Measurements from ENCODE around the gene BHLHA15. TPM values are rescaled to one million over a fixed set of nuclear protein-coding genes. Genes with fewer than 3 reads are reported as not detected.

Gene BHLHA15
- total RNA-seq, 3 donors from 2014 or later: 0.59 to 2.3 TPM; not detected in 1

DNA sequence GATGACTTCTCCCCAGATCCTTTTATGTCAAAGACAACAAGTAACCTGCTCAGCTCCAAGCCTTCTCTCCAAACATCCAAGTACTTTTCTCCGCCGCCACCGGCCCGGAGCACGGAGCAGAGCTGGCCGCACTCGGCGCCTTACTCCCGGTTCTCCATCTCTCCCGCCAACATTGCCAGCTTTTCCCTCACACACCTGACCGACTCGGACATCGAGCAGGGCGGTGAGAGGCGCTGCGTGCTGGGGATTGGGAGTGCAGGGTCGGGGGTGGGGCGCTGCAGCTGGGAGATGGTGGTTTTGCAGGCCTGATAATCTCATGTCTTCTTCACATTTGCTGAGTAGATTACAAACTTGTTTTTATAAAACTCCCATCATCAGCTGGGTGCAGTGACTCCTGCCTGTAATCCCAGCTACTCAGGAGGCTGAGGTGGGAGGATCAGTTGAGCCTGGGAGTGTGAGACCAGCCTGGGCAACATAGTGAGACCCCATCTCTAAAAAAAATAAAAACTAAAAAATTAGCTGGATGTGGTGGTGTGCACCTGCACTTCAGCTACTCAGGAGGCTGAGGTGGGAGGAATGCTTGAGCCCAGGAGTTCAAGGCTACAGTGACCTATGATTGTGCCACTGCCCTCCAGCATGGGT lies 7.2 kb upstream of the BHLHA15 start:
- no peak for DNase-seq (ENCODE audit: low spot score in 2 of 2)
- TF ChIP-seq, protein P1, sequence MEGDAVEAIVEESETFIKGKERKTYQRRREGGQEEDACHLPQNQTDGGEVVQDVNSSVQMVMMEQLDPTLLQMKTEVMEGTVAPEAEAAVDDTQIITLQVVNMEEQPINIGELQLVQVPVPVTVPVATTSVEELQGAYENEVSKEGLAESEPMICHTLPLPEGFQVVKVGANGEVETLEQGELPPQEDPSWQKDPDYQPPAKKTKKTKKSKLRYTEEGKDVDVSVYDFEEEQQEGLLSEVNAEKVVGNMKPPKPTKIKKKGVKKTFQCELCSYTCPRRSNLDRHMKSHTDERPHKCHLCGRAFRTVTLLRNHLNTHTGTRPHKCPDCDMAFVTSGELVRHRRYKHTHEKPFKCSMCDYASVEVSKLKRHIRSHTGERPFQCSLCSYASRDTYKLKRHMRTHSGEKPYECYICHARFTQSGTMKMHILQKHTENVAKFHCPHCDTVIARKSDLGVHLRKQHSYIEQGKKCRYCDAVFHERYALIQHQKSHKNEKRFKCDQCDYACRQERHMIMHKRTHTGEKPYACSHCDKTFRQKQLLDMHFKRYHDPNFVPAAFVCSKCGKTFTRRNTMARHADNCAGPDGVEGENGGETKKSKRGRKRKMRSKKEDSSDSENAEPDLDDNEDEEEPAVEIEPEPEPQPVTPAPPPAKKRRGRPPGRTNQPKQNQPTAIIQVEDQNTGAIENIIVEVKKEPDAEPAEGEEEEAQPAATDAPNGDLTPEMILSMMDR (IDR thresholded peaks at IDR 0.05): no peak
- H3K27me3 ChIP-seq: no peaks in the 10 kb centered on the region
- H3K36me3 ChIP-seq: no peaks in the 10 kb centered on the region
- H3K9me3 ChIP-seq: peaks cover 0 to 4% of the 10 kb centered on the region in 2 donors
- H3K4me1 ChIP-seq: no peaks in the 10 kb centered on the region
- H3K4me3 ChIP-seq: no peak overlapping the region
- intact Hi-C loops (cut with DNase I; ENCODE audit: low total_unique reads): loop anchor here (5.0 kb wide), 1 partner anchor 1078 kb away; no protein-coding TSS in a partner anchor
- H3K27ac ChIP-seq: no peak overlapping the region

DNA sequence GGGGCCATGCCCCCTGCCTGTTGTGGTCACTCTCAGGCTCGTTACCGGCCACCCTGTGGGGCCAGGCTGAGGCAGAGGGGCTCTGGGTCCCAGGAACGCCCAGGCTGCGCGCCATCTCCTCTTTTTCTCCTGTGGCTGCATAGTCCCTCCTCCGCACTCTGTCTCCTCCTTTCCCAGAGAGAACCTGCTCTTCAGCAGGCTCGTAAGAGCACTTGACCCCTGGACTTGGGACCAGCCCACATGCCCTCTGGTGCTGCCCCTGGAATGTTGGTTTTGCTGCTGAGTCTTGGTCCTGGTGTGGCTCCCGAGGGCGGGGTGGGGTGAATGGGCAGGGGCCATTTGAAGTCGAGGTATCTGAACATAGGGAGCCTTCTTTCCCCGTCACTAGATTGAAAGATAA lies 6.6 kb upstream of the BHLHA15 start:
- no peaks in the 10 kb centered on the region for H3K27me3 ChIP-seq

DNA sequence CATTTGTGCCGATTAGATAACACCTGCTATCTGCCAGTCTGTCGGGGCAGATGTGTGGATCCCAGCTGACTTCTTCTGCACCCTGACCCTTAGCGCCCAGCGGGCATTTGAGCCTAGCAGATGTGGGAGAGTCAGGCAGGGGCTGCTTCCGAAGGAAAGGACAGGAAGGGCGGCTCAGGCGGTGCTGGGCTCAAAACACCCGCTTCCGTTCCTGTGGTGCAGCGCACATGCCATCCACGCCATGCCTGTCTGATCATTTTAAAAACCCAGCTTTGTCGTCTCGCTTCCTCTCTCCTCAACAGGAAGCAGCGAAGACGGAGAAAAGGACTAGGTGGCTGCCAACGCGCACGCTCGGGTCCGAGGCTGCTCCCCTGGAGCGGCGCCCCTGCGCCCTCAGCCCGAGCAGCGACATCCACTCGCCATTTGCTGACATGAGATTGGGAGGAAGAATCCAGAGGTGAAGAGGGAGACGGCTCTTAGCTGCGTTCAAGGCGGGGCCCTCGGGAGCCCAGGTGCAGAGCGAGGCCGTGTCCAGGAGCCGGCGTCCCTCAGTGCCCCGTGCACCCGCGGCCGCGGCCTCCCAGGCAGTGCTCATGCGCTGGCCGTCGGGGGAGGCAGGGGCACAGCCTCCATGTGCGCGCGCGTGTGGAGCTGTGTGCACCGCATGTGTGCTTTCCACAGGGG lies 5.9 kb upstream of the BHLHA15 start:
- Histone ChIP-seq H3K4me3 (no peak overlapping the region), H3K27ac (no peak overlapping the region), H3K9me3 (no peaks in the 10 kb centered on the region), H3K4me1 (no peaks in the 10 kb centered on the region), H3K36me3 (no peaks in the 10 kb centered on the region), H3K27me3 (no peaks in the 10 kb centered on the region)
- intact Hi-C loops (cut with DNase I; ENCODE audit: low total_unique reads): no loop called here
- no peak for DNase-seq (ENCODE audit: low spot score in 2 of 2)
- TF ChIP-seq, protein P1 (IDR thresholded peaks at IDR 0.05): no peak

More for the DNA sequence above, 6.6 kb upstream of the BHLHA15 start:
- no peak overlapping the region for H3K27ac ChIP-seq
- DNase-seq (ENCODE audit: low spot score in 2 of 2): no peak
- no peaks in the 10 kb centered on the region for H3K9me3 ChIP-seq
- intact Hi-C loops (cut with DNase I; ENCODE audit: low total_unique reads): loop anchor here (5.0 kb wide), 1 partner anchor 1078 kb away; no protein-coding TSS in a partner anchor
- no peaks in the 10 kb centered on the region for H3K4me1 ChIP-seq
- no peaks in the 10 kb centered on the region for H3K36me3 ChIP-seq
- no peak overlapping the region for H3K4me3 ChIP-seq
- TF ChIP-seq POLR2A (IDR thresholded peaks at IDR 0.05) (no peak), POLR2AphosphoS5 (IDR thresholded peaks at IDR 0.05) (no peak)
- TF ChIP-seq, protein P1 (IDR thresholded peaks at IDR 0.05): no peak

DNA sequence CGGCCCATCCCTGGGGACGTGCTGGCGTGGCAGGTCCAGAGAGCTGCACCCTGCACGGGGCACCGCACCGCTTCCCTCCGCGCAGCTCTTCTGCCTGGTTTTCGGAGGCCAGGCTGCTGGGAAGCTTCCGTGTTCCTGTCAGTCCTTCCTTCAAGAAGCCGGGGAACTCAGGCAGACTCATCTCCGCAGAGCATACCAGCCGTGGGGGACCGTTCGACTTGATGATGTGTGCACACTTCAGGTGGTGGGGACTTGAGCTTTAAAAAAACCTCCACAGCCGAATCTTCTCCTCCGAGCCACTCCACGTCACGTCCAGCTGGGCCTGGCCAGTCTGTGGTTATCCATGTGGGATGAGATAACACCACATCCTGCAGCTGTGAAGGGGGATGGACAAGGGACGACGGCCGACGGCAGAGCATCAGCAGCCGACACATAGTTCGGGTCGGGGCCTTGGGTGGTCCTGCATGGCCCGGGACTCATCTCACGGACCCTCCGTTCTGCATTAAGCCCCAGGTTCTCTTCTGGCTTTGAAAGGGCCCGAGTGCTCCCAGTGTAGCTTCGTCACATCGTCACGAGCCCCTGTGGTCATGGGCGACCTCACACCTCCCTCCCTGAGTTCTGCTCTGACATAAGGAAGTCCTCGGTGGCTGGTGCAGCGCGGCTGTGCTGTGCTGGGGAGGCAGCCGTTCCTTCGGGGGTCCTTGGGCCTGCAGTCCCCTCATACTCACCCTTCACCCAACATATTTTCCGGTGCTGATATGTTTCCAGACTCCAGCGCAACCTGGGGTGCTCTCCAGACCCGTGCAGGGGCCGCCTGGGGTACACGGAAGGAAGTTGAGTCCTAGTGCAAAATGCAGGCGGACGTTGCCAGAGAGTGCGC lies 4.5 kb upstream of the BHLHA15 start:
- no peak for DNase-seq (ENCODE audit: low spot score in 2 of 2)
- H3K27ac ChIP-seq: no peak overlapping the region
- no peaks in the 10 kb centered on the region for H3K9me3 ChIP-seq
- no peaks in the 10 kb centered on the region for H3K27me3 ChIP-seq
- no peak overlapping the region for H3K4me3 ChIP-seq
- intact Hi-C loops (cut with DNase I; ENCODE audit: low total_unique reads): no loop called here
- H3K36me3 ChIP-seq: no peaks in the 10 kb centered on the region
- TF ChIP-seq, protein P1 (IDR thresholded peaks at IDR 0.05): no peak
- no peak for TF ChIP-seq POLR2AphosphoS5 (IDR thresholded peaks at IDR 0.05)
- no peaks in the 10 kb centered on the region for H3K4me1 ChIP-seq

Measured in breast epithelium (tissue), 4 donors.